ENCODE data around the gene ADD2.
"Not testable (repeated sequence)": the region's sequence is repeated elsewhere in the genome, so short reads cannot be mapped to it uniquely, and the experiment has no call there.

The ADD2 gene, protein sequence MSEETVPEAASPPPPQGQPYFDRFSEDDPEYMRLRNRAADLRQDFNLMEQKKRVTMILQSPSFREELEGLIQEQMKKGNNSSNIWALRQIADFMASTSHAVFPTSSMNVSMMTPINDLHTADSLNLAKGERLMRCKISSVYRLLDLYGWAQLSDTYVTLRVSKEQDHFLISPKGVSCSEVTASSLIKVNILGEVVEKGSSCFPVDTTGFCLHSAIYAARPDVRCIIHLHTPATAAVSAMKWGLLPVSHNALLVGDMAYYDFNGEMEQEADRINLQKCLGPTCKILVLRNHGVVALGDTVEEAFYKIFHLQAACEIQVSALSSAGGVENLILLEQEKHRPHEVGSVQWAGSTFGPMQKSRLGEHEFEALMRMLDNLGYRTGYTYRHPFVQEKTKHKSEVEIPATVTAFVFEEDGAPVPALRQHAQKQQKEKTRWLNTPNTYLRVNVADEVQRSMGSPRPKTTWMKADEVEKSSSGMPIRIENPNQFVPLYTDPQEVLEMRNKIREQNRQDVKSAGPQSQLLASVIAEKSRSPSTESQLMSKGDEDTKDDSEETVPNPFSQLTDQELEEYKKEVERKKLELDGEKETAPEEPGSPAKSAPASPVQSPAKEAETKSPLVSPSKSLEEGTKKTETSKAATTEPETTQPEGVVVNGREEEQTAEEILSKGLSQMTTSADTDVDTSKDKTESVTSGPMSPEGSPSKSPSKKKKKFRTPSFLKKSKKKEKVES

DNA sequence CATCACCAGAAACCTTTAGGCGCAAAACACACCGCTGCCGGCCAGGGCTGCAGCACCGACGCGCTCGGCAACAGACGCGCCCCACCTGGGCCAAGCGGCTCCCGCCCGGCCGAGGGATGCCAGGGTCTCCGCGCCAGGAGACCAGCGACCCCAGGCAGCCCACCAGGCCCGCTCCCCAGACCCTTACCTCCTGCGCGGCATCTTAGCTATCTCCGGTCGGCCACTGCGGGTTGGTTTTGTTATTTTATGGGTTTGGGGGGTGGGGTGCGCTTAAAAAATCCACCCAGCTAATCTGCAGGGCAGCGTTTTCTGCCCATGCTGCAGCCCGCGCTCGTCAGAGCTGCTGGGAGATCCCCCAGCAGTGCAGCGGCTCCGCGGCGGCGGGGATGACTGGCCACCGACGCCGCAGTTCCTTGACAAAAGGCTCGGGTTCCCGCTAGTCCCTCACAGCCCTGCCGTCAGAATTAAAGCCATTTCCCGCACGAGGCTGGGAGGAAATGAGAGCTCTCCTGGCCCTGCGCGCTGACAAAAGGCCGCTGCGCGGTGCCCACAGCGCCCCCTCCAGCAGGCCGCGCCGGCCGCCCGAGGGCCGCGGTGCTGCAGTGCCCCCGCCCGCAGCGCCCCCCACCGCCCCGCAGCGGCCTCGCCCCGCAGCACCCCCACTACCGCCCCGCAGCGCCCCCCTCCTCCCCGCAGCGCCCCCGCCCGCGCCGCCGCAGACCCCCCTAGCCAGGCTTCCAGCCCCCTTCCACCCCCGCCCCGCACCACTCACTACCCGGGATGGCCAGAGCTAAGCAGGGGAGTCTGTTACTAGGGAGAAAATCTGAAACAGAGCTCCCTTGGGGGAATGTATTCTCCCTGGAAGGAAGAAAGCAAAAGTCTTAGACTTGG lies at the start of gene ADD2:
TSS of gene ADD2 (minus strand) at position 502 of the 891 bp plus-strand sequence. CDS start 61,792 bp downstream, outside the sequence.
- intact Hi-C loops (cut with DNase I) = loop anchor here (5.0 kb wide), 1 partner anchor 111 kb away; no protein-coding TSS in a partner anchor
- peak; percentile 37 to 94 (median 62) for DNase-seq

- DNase-seq = no peak
- intact Hi-C loops (cut with DNase I) = no loop called here
Measured at GRCh38 chr2:70817284-70817954, 49.4 kb upstream of the ADD2 start.

GRCh38 chr2:70816726-70817125 lies 48.7 kb upstream of the ADD2 start:
- no peak for DNase-seq
- intact Hi-C loops (cut with DNase I) = no loop called here

DNA sequence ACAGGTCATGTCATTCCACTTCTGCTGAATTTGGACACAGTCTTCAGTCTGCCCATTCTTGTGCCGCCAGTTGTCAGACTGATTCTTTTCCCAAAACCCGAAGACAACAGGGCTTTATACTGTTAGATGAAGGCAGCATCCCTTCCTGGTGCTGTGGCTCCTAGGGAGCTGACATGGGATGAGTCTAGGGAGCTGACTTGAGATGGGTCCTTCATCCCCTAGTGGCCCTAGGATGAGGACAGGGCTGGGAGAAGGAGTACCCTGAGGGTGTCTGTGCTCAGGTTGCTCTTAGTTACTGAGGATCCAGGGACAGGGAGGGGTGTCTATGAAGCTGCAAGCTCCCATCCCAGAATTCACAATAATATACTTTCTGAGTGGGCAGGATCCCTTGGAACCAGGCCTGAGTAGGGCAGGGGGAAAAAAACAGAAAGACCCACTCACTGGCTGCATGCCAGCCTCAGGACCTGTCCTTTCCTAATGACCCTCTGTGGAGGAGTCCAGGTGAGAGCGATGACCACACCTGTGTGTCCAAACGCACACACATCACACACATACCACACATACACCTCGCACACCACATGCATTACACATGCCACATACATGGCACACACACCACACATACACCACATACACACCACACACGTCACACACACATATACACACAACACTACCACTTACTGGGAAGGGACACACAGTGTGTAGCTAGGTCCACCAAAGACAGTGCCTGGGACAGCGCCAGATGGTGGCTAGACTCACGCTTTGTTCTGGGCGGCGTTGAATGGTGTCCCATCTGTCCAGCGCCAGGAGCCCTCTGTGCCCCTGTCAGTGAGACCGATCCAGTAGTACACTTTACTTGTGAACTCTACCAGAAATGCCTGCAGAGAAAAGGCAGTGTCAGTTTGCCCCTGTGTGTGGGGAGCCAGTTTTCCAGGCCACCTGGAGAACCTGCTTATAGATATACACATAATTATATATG lies 41.3 kb upstream of the ADD2 start:
- peak in 1 of 10 donors; percentile 57 for DNase-seq
- intact Hi-C loops (cut with DNase I) = no loop called here

- DNase-seq = no peak
- intact Hi-C loops (cut with DNase I) = no loop called here
Measured at GRCh38 chr2:70807828-70808118, 39.8 kb upstream of the ADD2 start.

- no peak for DNase-seq
- intact Hi-C loops (cut with DNase I) = no loop called here
Measured at GRCh38 chr2:70807102-70807827, 39.3 kb upstream of the ADD2 start.

- DNase-seq = no peak
- intact Hi-C loops (cut with DNase I) = no loop called here
Measured at GRCh38 chr2:70806620-70807019, 38.6 kb upstream of the ADD2 start.

- intact Hi-C loops (cut with DNase I) = no loop called here
- DNase-seq = no peak
Measured at GRCh38 chr2:70806013-70806412, 38.0 kb upstream of the ADD2 start.

- no peak for DNase-seq
- intact Hi-C loops (cut with DNase I) = no loop called here
Measured at GRCh38 chr2:70801607-70802263, 33.7 kb upstream of the ADD2 start.

DNA sequence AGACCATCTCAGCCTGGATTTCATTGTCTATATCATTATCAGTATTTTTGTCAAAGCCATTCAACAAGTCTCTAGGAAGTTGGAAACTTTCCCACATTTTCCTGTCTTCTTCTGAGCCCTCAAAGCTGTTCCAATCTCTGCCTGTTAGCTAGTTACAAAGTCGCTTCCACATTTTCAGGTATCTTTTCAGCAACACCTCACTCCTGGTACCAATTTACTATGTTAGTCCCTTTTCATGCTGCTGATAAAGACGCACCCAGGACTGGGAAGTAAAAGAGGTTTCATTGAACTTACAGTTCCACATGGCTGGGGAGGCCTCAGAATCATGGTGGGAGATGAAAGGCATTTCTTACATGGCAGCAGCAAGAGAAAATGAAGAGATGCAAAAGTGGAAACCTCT lies 31.7 kb upstream of the ADD2 start:
- intact Hi-C loops (cut with DNase I) = no loop called here
- DNase-seq = no peak

GRCh38 chr2:70797996-70798395 lies 30.0 kb upstream of the ADD2 start:
- DNase-seq; intact Hi-C loops (cut with DNase I): not testable (repeated sequence)

DNA sequence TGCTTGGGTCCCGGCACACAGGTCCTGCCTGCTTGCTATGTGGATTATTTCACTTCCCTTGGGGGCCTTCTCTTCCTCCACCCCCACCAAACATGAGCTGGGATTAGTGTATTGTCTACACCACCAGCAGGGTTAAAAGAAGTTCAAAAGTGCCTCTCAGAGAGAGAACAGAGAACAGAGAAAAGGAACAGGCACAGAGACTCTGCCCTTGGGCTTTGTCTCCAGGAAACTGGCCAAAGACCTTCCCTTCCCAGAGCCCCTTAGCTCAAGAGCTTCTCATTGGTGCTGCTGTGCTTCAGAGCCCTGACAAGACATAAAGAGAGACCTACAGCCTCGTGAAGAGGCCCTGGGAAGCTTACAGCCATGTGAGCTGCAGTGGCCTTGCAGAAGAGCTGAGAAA lies 29.5 kb upstream of the ADD2 start:
- no peak for DNase-seq
- intact Hi-C loops (cut with DNase I) = no loop called here

DNA sequence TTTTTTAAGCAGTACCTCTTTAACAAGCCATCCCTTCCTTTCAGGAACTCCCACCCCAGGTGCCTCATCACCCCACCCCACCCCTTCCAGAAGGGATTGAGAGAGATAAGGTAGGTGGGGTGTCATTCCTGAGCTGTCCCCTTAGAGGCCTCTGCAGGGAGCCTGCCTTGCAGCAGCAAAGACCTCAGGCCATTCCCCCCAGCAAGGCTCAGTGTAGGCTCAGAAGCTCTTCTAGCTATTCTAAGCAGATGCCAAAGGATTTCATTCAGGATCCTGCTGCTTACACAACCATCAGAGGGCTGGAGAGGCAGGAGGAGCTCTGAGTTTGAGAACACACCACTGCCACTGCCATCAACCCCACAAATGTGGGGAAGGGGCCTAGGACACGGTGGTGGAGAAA lies 28.3 kb upstream of the ADD2 start:
- DNase-seq = no peak

DNA sequence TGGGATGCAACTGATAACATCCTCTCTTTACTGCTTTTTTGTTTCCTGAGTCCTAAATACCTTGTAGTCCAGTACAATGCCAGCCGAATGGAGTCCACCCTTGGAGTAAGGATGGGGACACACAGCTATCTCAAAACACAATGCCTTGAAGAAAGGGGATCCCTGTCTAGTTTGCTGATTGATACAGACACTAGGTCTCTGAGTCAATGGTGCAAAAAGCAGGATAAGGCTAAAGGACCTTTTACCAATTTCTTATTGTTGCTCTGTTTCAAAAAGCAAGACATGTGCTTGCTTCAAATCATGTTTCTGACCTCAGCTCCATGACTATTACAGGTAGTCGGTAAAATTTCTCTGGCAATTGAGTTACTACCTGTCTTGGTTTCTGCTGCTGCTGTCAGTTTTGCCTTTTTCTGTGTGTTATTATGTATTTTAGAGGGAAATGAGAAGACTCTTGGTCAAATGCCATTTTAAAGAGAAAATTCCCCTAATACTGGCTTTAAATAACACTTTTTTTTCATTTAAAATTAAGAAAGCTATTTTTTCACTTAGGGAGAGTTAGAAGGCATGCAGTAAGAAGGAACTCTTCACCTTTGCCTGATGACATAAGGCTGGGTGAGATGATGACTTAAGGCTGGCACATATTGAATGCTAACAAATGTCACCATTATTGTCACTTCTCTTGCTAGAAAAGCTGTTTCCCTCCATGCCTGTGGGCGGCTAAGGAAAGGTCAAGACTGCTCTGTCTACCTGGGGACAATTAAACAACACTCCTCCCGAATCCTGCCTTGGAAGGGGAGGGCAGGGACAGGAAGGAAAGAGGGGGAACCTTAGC lies 27.4 kb upstream of the ADD2 start:
- no peak for DNase-seq
- intact Hi-C loops (cut with DNase I) = no loop called here

More for the DNA sequence above, 28.3 kb upstream of the ADD2 start:
- intact Hi-C loops (cut with DNase I) = no loop called here

DNA sequence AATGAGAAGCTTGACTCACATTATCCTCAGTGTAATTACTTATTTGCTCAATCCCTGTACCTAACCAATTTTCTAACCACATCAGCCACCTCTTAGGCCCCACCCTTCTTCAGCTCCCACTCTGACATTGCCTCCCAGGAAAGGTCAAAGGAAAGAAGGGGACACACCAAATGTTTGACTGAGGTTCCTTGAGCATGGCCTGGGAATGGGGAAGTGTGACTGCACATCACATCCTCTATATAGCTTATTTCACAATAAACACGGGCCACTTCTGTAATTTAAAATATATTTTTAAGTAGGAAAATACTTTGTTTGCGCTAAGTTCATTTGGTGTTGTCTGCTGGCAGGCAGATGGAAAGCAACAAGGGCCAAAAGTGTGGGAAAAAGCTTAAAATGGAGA lies 25.4 kb upstream of the ADD2 start:
- intact Hi-C loops (cut with DNase I) = no loop called here
- DNase-seq = no peak

- peak in 2 of 10 donors; percentile 80 to 84 for DNase-seq
- intact Hi-C loops (cut with DNase I) = no loop called here
Measured at GRCh38 chr2:70790136-70790828, 22.3 kb upstream of the ADD2 start, which contains the start of gene FIGLA. TSS of gene FIGLA (minus strand) at chr2:70790643. CDS start at chr2:70790638, 5 bp downstream.

Data from posterior cingulate gyrus (tissue), 11 donors.